ENCODE measurements around the gene CXCR1.

The CXCR1 gene

GRCh38 chr2:218137514-218137913 lies 29.2 kb downstream of the CXCR1 start:
- in situ Hi-C loops (cut with MboI; ENCODE audit: low sequenced_read_pairs, unreplicated experiment) = no loop called here
- no peak for DNase-seq (ENCODE audit: low spot score)
- TF ChIP-seq CTCF (IDR thresholded peaks at IDR 0.05; ENCODE audit: borderline replicate concordance, control extremely low read depth, extremely low read depth, insufficient read depth, missing control alignments) = no peak

GRCh38 chr2:218130822-218131221 lies 35.9 kb downstream of the CXCR1 start:
- no peak for TF ChIP-seq CTCF (IDR thresholded peaks at IDR 0.05; ENCODE audit: borderline replicate concordance, control extremely low read depth, extremely low read depth, insufficient read depth, missing control alignments)
- in situ Hi-C loops (cut with MboI; ENCODE audit: low sequenced_read_pairs, unreplicated experiment) = no loop called here
- no peak for DNase-seq (ENCODE audit: low spot score)

- in situ Hi-C loops (cut with MboI; ENCODE audit: low sequenced_read_pairs, unreplicated experiment) = no loop called here
- TF ChIP-seq CTCF (IDR thresholded peaks at IDR 0.05; ENCODE audit: borderline replicate concordance, control extremely low read depth, extremely low read depth, insufficient read depth, missing control alignments) = no peak
- no peak for DNase-seq (ENCODE audit: low spot score)
Measured at GRCh38 chr2:218130377-218130776, 36.4 kb downstream of the CXCR1 start.

GRCh38 chr2:218129458-218130135 lies 37.2 kb downstream of the CXCR1 start:
- TF ChIP-seq CTCF (IDR thresholded peaks at IDR 0.05; ENCODE audit: borderline replicate concordance, control extremely low read depth, extremely low read depth, insufficient read depth, missing control alignments) = no peak
- no peak for DNase-seq (ENCODE audit: low spot score)
- in situ Hi-C loops (cut with MboI; ENCODE audit: low sequenced_read_pairs, unreplicated experiment) = no loop called here

- in situ Hi-C loops (cut with MboI; ENCODE audit: low sequenced_read_pairs, unreplicated experiment) = no loop called here
Measured at GRCh38 chr2:218128781-218129457, 37.8 kb downstream of the CXCR1 start.

GRCh38 chr2:218127929-218128455 lies 38.8 kb downstream of the CXCR1 start:
- in situ Hi-C loops (cut with MboI; ENCODE audit: low sequenced_read_pairs, unreplicated experiment) = no loop called here
- TF ChIP-seq CTCF (IDR thresholded peaks at IDR 0.05; ENCODE audit: borderline replicate concordance, control extremely low read depth, extremely low read depth, insufficient read depth, missing control alignments) = no peak
- no peak for DNase-seq (ENCODE audit: low spot score)

More at GRCh38 chr2:218128781-218129457, 37.8 kb downstream of the CXCR1 start:
- TF ChIP-seq CTCF (IDR thresholded peaks at IDR 0.05; ENCODE audit: borderline replicate concordance, control extremely low read depth, extremely low read depth, insufficient read depth, missing control alignments) = no peak
- DNase-seq (ENCODE audit: low spot score) = no peak

Data from GM13976 (cell line).